ENCODE measurements around the gene GDNF.

- no peak for TF ChIP-seq CTCF (IDR thresholded peaks at IDR 0.05; ENCODE audit: low read length)
- TF ChIP-seq EZH2 (IDR thresholded peaks at IDR 0.05; ENCODE audit: borderline replicate concordance, low read length): no peak
Measured at GRCh38 chr5:37888476-37888875, 48.6 kb upstream of the GDNF start.
